NT2/D1 (cell line): ENCODE measurements around the gene B4GALNT4.

Source experiments
- YY1 ChIP-seq: IDR thresholded peaks from 2 replicates; pipeline ENCODE4 v1.6.1; 2011; ENCODE audit not compliant: insufficient read length, insufficient read depth
- ZNF274 ChIP-seq: IDR thresholded peaks from 2 replicates; pipeline ENCODE4 v1.6.1; 2011; ENCODE audit warnings: mild to moderate bottlenecking, low read depth, low read length

- TF ChIP-seq ZNF274 (no peak), YY1 (no peak)
These were observed 12.7 kb upstream of the B4GALNT4 start for GRCh38 chr11:356610-357009.
